GM12878 (cell line): ENCODE data around the gene TNFRSF1B. TPM values are rescaled to one million over a fixed set of nuclear protein-coding genes. Genes with fewer than 3 reads are reported as not detected.

Experiments
- ATAC-seq: fragments of 200-7000 bp; cut with Tn5 transposase; 3 replicates; pipeline ENCODE4 v1.9.1; 2020; ENCODE audit warnings: mild to moderate bottlenecking, moderate library complexity
- BruUV-seq: library from RNA; stranded (reverse); fragments of 400-500 nt; replicated peaks from 2 replicates; lab custom pipeline; 2021; lab: Mats Ljungman, UMichigan
- CTCF ChIA-PET: fragments of 300-600 bp; sonication (Branson Sonifier 250); formaldehyde crosslinking; extraction: SDS; loops from one replicate; lab custom pipeline; 2021; ENCODE audit warnings: inconsistent platforms; lab: Yijun Ruan, JAX
- POLR2A ChIA-PET: fragments of 350-600 bp; formaldehyde crosslinking; extraction: SDS; loops from one replicate; lab custom pipeline; 2021; ENCODE audit warnings: inconsistent platforms; lab: Charles Lee
- RAD21 ChIA-PET: fragments of 300-600 bp; sonication (Branson Sonifier 250); formaldehyde crosslinking; loops from one replicate; lab custom pipeline; 2023; ENCODE audit warnings: antibody characterized with exemption; ENCODE audit not compliant: unreplicated experiment; lab: Charles Lee
- SMC1A ChIA-PET: fragments of 300-600 bp; sonication (Branson Sonifier 250); formaldehyde crosslinking; loops from one replicate; lab custom pipeline; 2023; ENCODE audit not compliant: unreplicated experiment, uncharacterized antibody; lab: Charles Lee
- DNase-seq: peaks from one replicate; pipeline ENCODE4 v3.0.0-alpha.2; 2011; ENCODE audit warnings: low read depth, low spot score
- FAIRE-seq: peaks from 3 replicates; lab custom pipeline; 2011; peaks lifted over from hg19 to GRCh38; lab: Jason Lieb, UNC
- H2AFZ ChIP-seq: 2 replicates; pipeline ENCODE4 v1.6.0; 2011; ENCODE audit warnings: low read depth, low read length, control low read depth; ENCODE audit not compliant: control insufficient read depth
- H3K27ac ChIP-seq: 2 replicates; pipeline ENCODE4 v1.5.1; 2011; ENCODE audit warnings: control low read depth; ENCODE audit not compliant: control insufficient read depth, insufficient read depth
- H3K27me3 ChIP-seq, 2 experiments: replicated peaks in 1 of 2; 2 replicates each; pipeline versions ENCODE4 v1.6.0 to v1.6.1; 2011; ENCODE audit warnings: low read length in 1 of 2; ENCODE audit not compliant: control insufficient read depth in 2 of 2, insufficient read depth in 2 of 2
- H3K36me3 ChIP-seq, 2 experiments: 2 replicates each; pipeline ENCODE4 v1.5.1; 2011; ENCODE audit warnings: low read length in 1 of 2; ENCODE audit not compliant: control insufficient read depth in 2 of 2, insufficient read depth in 2 of 2
- H3K4me1 ChIP-seq: 2 replicates; pipeline ENCODE4 v1.6.1; 2011; ENCODE audit warnings: mild to moderate bottlenecking, low read length, moderate library complexity, mixed read lengths; ENCODE audit not compliant: control insufficient read depth, insufficient read depth
- H3K4me2 ChIP-seq: 2 replicates; pipeline ENCODE4 v1.6.0; 2011; ENCODE audit warnings: control low read depth; ENCODE audit not compliant: control insufficient read depth, insufficient read depth
- H3K4me3 ChIP-seq: fragments of 200-600 bp; sonication (generic); 2 replicates; pipeline ENCODE4 v1.5.1; 2016
- H3K79me2 ChIP-seq: 2 replicates; pipeline ENCODE4 v1.6.0; 2011; ENCODE audit warnings: low read length; ENCODE audit not compliant: control insufficient read depth, insufficient read depth
- H3K9ac ChIP-seq: 2 replicates; pipeline ENCODE4 v1.8.0; 2011; ENCODE audit warnings: low read length, control low read depth, mixed read lengths; ENCODE audit not compliant: control insufficient read depth, insufficient read depth
- H3K9me3 ChIP-seq: replicated peaks from 3 replicates; pipeline ENCODE4 v1.5.1; 2011; ENCODE audit warnings: mild to moderate bottlenecking, low read length; ENCODE audit not compliant: control insufficient read depth, insufficient read depth
- H4K20me1 ChIP-seq: 2 replicates; pipeline ENCODE4 v1.6.0; 2011; ENCODE audit not compliant: control insufficient read depth, insufficient read depth
- ATF3 ChIP-seq: IDR thresholded peaks from 2 replicates; pipeline ENCODE4 v1.6.1; 2011; ENCODE audit warnings: low read depth, mild to moderate bottlenecking, low read length, moderate library complexity, borderline replicate concordance; ENCODE audit errors: extremely low read depth
- ATF7 ChIP-seq: fragments of 450-650 bp; IDR thresholded peaks from 2 replicates; pipeline ENCODE4 v1.6.1; 2016; ENCODE audit warnings: low read depth, mild to moderate bottlenecking
- BHLHE40 ChIP-seq, 2 experiments: fragments of 450-650 bp in 1 of 2; IDR thresholded peaks; 2 replicates each; pipeline ENCODE4 v1.6.1; 2011 to 2017; ENCODE audit warnings: low read depth in 2 of 2, borderline replicate concordance in 1 of 2, improper control_type of control experiment in 1 of 2, low read length in 1 of 2, mild to moderate bottlenecking in 1 of 2
- E2F4 ChIP-seq: IDR thresholded peaks from 2 replicates; pipeline ENCODE4 v1.6.1; 2012; ENCODE audit warnings: low read depth, low read length, improper control_type of control experiment
- EZH2 ChIP-seq: IDR thresholded peaks from 2 replicates; pipeline ENCODE4 v1.6.1; 2012; ENCODE audit warnings: low read depth, mild to moderate bottlenecking, control low read depth, inconsistent platforms, low read length, borderline replicate concordance; ENCODE audit not compliant: control insufficient read depth
- FOS ChIP-seq: IDR thresholded peaks from 3 replicates; pipeline ENCODE4 v1.6.1; 2011; ENCODE audit warnings: borderline replicate concordance; ENCODE audit not compliant: insufficient read length; ENCODE audit errors: extremely low read depth
- IKZF2 ChIP-seq, 2 experiments: fragments of 450-650 bp; IDR thresholded peaks; 2 replicates each; pipeline ENCODE4 v1.6.1; 2017; ENCODE audit warnings: mild to moderate bottlenecking in 2 of 2, moderate library complexity in 2 of 2
- IRF3 ChIP-seq: fragments of 450-650 bp; IDR thresholded peaks from 2 replicates; pipeline ENCODE4 v1.6.1; 2014; ENCODE audit warnings: mild to moderate bottlenecking
- JUND ChIP-seq: IDR thresholded peaks from 2 replicates; pipeline ENCODE4 v1.6.1; 2012; ENCODE audit warnings: low read depth, mild to moderate bottlenecking, low read length, improper control_type of control experiment, moderate library complexity
- MYC ChIP-seq: IDR thresholded peaks from 2 replicates; pipeline ENCODE4 v1.6.1; 2011; ENCODE audit warnings: mild to moderate bottlenecking, low read length, moderate library complexity, inconsistent platforms; ENCODE audit not compliant: insufficient read depth, insufficient replicate concordance, insufficient read length, severe bottlenecking
- PAX8 ChIP-seq: fragments of 450-650 bp; IDR thresholded peaks from 2 replicates; pipeline ENCODE4 v1.6.1; 2017; ENCODE audit warnings: mild to moderate bottlenecking, moderate library complexity
- POLR2A ChIP-seq: IDR thresholded peaks from 2 replicates; pipeline ENCODE4 v1.6.1; 2011; ENCODE audit warnings: low read depth, mild to moderate bottlenecking, low read length
- RELB ChIP-seq: fragments of 450-650 bp; IDR thresholded peaks from 2 replicates; pipeline ENCODE4 v1.6.1; 2017; ENCODE audit warnings: low read depth, mild to moderate bottlenecking, moderate library complexity
- SRF ChIP-seq, 2 experiments: IDR thresholded peaks; 2 replicates each; pipeline ENCODE4 v1.6.1; 2011; ENCODE audit warnings: low read depth in 2 of 2, low read length in 2 of 2, mild to moderate bottlenecking in 1 of 2, moderate library complexity in 1 of 2
- STAT1 ChIP-seq: fragments of 450-650 bp; conservative IDR thresholded peaks from 2 replicates; pipeline ENCODE4 v1.6.1; 2014; ENCODE audit warnings: antibody characterized with exemption, mild to moderate bottlenecking
- TARDBP ChIP-seq: IDR thresholded peaks from 2 replicates; pipeline ENCODE4 v1.6.1; 2016; ENCODE audit warnings: borderline replicate concordance
- ZNF24 ChIP-seq: fragments of 450-650 bp; IDR thresholded peaks from 2 replicates; pipeline ENCODE4 v1.6.1; 2017; ENCODE audit warnings: antibody characterized with exemption, mild to moderate bottlenecking
- ZNF384 ChIP-seq: IDR thresholded peaks from 2 replicates; pipeline ENCODE4 v1.6.1; 2012; ENCODE audit warnings: low read depth, mild to moderate bottlenecking, low read length, improper control_type of control experiment, borderline replicate concordance
- WGBS: methylation state at CpG from one replicate; pipeline ENCODE4 v1.1.6; 2016; ENCODE audit warnings: low lambda C conversion rate; ENCODE audit not compliant: insufficient replicate concordance, insufficient coverage; ENCODE audit errors: missing lambda C conversion rate; 5-methylcytosine and 5-hydroxymethylcytosine counted together
- in situ Hi-C: fragments of 300-500 bp; cut with MboI; formaldehyde crosslinking; loops from 9 replicates; pipeline ENCODE4 v1.14.3; 2018; ENCODE audit warnings: mixed read lengths
- intact Hi-C: fragments of 100-400 bp; cut with micrococcal nuclease; formaldehyde crosslinking; loops from one replicate; pipeline ENCODE4 v1.14.2; 2022; ENCODE audit not compliant: unreplicated experiment
- polyA plus RNA-seq, 11 experiments: library from polyadenylated mRNA; depleted of rRNA in 4 of 11; unstranded in 6 of 11; stranded (reverse) in 5 of 11; fragments of >200 nt; fragmentation: Nextera tagmentation in 4 of 11; fragmentation: Illumina TruSeq in 1 of 11; extraction: Ambion mirVana in 4 of 11; extraction: Trizol in 1 of 11; gene quantifications; 1 replicate in 1 of 11; 2 replicates in 10 of 11; pipeline versions ENCODE4 v1.2.1 to v1.2.3, GENCODE V29; 2011 to 2016; ENCODE audit warnings: inconsistent platforms in 2 of 11, missing spikeins in 2 of 11, low read depth in 1 of 11
- total RNA-seq, 4 experiments: library from RNA; depleted of rRNA in 3 of 4; stranded (reverse); fragments of >200 nt in 3 of 4; fragmentation: Illumina TruSeq in 1 of 4; extraction: Trizol in 1 of 4; gene quantifications; 2 replicates each; pipeline versions ENCODE4 v1.2.1 to v1.2.3, GENCODE V29; 2013 to 2021

TNFRSF1B gene
- total and polyA plus RNA-seq, 10 of the 15 experiments (the other 5 are each of a cell fraction or from before 2014, with no cell fraction given) = 10.1 to 87.2 (median 37.3) TPM

GRCh38 chr1:12244585-12244984, 77.8 kb downstream of the TNFRSF1B start:
- 100% methylated on average over 5 of the region's 5 CpGs for WGBS
- FAIRE-seq = no peak
- TF ChIP-seq TARDBP (no peak), IKZF2 (IDR thresholded peaks at IDR 0.05) (no peak), ZNF384 (no peak), JUND (no peak), RELB (no peak), PAX8 (no peak), ATF7 (no peak), ZNF24 (no peak), POLR2A (no peak), SRF (IDR thresholded peaks at IDR 0.05; ENCODE audit: low read depth in 2 of 2, low read length in 2 of 2) (no peak), E2F4 (no peak), FOS (no peak), IRF3 (no peak), BHLHE40 (IDR thresholded peaks at IDR 0.05; ENCODE audit: borderline replicate concordance in 1 of 2, low read depth in 2 of 2, low read length in 1 of 2) (no peak), STAT1 (no peak), MYC (no peak), ATF3 (no peak), EZH2 (no peak)
- BruUV-seq = no TSS peak
- in situ Hi-C loops (no loop called here), intact Hi-C loops (no loop called here)
- Histone ChIP-seq H3K79me2 (no peaks in the 10 kb centered on the region), H3K4me1 (no peaks in the 10 kb centered on the region), H3K27ac (no peak overlapping the region), H3K9me3 (no peaks in the 10 kb centered on the region), H3K27me3 (no peaks in the 10 kb centered on the region), H3K4me2 (no peak overlapping the region), H3K9ac (no peak overlapping the region), H4K20me1 (no peaks in the 10 kb centered on the region), H3K36me3 (peaks cover 3 to 14% of the 10 kb centered on the region in 2 experiments), H2AFZ (no peak overlapping the region), H3K4me3 (no peak overlapping the region)
- no peak for DNase-seq
- ChIA-PET SMC1A (interaction anchor here (0.7 to 3.2 kb wide), 6 partner anchors 10 to 125 kb away, joined by 3 to 17 read pairs (median 3); no protein-coding TSS in a partner anchor), RAD21 (interaction anchor here (1.0 to 1.3 kb wide), 2 partner anchors 119 to 120 kb away, joined by 3 read pairs; no protein-coding TSS in a partner anchor), CTCF (interaction anchor here (0.8 to 2.7 kb wide), 5 partner anchors 10 to 243 kb away, joined by 3 to 28 read pairs (median 7); partner anchors contain the start of gene VPS13D), POLR2A (no interaction called here)
- no peak for ATAC-seq
